ENCODE data around the gene MBTPS1.

Gene MBTPS1

DNA sequence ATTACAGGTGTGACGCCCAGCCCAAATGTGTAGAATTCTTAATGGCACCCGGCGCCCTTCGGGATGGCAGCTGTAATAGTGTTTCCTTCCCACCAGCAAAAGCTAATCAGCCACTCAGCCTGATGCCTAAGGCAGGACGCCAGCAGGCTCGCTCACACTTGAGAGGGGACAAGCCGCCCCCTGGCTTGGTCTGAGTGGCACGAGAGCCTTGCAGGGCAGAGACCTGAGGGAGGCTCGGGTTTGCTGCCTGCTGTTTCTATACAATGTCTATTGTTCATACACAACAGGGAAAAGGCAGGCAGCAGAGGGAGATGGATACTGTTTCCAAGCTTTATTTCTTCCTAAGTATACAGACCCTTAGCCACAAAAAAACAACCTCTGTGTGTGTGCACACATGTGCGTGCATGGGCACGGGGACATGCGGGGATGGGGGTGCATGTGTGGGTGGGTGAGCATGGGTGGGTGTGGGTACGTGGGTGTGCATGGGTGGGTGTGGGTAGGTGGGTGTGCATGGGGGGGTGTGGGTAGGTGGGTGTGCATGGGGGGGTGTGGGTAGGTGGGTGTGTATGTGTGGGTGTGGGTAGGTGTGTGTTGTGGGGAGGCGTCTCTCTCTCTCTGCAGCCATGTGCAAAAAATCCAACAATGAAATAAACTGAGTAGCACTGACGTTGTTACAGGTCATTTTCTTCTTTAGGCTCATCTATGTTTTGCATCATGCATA, 84.1 kb downstream of the MBTPS1 start:
- peak; percentile 7 for DNase-seq

DNA sequence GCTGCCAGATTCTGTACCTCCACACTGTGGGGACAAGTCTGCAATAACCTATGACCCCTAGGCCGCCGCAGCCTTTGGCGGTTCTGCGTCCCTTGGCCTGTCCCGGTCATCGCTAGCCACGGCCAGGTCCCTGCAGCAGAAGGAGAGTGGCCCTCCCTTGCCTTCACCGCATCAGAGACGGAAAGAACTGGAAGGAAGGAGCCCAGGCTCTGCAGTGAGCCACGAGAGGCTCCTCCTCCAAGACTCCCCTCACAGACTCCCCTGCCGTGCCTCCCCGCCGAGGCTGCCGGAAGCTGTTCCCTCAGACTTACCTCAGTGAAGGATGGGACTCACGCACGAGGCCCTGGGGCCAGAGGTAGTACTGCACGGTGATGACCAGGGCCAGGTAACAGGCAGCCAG, 85.2 kb downstream of the MBTPS1 start:
- DNase-seq = no peak

- no peak for DNase-seq
These were observed 87.3 kb downstream of the MBTPS1 start for GRCh38 chr16:84029297-84030047.

DNA sequence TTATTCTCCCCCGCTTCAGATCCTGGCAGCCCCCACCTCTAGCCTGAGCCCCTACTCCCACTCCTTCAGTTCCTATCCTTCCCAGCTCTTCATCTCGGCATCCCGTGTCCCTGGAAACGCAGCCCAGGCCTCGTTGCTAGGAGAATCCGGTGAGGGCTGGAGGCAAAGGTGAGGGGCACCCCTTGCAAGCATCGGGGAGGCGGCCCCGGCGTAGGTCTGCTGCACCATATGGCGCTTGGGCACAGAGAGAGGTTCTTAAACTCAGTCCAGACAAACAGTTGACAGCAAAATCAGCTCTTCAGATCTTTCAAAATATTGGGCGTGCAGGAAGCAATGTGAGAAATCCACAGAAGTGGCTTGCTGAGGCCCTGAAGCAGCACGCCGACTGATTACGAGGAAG, 89.1 kb downstream of the MBTPS1 start:
- DNase-seq = no peak

GRCh38 chr16:84026606-84027005, 90.1 kb downstream of the MBTPS1 start:
- DNase-seq = no peak

DNA sequence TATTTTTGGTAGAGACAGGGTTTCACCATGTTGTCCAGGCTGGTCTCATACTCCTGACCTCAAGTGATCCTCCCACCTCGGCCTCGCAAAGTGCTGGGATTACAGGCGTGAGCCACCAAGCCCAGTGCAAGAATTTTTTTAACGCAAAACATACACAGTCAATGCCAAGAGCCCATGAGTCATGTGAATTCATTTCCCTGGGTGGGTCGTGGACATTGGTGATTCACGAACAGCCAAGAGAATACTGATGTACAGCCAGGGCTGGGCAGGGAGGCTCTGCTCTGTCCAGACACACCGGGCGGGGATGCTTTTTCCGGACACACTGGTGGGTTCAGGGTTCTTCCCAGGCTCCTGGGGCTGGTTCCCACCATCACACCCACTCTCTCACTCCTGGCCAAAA, 91.9 kb downstream of the MBTPS1 start:
- no peak for DNase-seq

DNA sequence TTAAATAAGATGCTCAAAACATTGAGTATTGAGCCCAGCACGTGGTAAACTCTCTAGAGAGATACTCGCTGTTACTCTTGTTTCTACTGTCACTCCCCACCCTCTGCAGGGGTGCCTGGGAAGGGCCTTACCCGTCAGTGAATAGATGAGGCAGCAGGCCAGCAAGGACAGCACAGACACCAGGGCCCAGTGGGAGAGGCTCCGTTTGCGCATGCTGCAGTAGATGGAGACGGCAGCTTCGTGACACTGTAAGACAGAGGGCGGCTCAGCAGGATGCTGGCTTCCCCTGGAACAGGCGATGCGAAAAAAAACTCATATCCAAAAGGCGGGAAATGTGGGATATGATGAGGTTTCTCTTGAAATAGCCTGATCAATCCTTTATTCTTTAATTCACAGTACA, 94.1 kb downstream of the MBTPS1 start:
- DNase-seq = no peak

- DNase-seq = no peak
These were observed 95.3 kb downstream of the MBTPS1 start for GRCh38 chr16:84021488-84021887.

GRCh38 chr16:84020353-84020752, 96.4 kb downstream of the MBTPS1 start:
- DNase-seq = no peak

DNA sequence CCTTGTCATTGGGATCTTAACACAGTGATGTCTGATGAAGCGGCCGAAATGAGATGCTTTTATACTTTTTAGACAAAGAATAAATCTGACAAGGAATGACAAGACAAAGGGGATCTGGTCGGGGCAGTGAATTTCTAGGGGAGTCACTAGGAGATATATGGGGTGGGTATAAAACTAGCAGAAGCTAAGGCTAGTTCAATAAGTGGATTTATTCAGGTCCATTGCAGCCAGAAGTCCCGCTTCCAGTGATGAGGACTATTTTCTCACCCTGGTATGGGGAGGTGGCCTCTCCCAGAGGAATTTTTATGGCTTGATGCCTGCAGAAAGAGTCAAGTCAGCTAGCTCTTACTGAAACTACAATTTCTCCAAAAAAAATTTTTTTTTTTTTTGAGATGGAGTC, 98.0 kb downstream of the MBTPS1 start:
- no peak for DNase-seq

GRCh38 chr16:84016477-84016876, 100.3 kb downstream of the MBTPS1 start:
- DNase-seq = no peak

- no peak for DNase-seq
These were observed 101.3 kb downstream of the MBTPS1 start for GRCh38 chr16:84015399-84015798.

DNA sequence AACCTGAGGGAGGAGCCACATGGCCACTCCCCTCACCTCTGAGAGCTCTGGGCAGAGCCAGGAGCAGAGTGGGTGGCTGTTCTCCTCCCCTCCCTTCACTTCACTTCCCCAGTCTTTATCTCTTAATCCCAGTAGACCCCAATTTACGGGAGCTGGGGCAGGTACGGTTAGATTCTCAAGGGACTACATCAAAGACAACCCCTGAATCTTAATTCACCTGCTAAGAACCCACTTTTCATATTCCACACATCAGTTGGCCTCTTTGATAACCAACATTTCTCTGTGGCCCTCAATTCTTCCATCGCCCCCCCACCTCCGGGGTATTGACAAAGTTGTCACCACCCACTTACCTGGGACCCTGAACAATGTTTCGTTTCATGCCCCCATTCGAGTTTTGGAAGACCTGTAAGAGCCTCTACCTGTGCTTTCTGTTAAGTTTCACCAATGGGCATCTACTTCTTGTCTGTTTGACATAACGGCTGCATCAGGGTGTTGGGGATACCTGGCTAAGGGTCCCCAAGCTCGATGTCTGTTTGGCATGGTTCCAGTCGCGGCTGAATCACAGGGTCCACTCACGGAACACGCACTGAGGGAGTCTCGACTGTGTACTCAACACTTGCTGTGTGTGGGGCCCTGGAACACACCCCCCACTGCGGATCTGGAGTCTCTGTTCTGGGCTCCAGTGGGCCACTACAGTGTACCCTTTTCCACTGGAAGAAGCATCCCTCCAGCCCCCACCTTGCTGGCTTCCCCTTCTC, 102.0 kb downstream of the MBTPS1 start:
- no peak for DNase-seq

- no peak for DNase-seq
These were observed 102.8 kb downstream of the MBTPS1 start for GRCh38 chr16:84013787-84014569.

DNA sequence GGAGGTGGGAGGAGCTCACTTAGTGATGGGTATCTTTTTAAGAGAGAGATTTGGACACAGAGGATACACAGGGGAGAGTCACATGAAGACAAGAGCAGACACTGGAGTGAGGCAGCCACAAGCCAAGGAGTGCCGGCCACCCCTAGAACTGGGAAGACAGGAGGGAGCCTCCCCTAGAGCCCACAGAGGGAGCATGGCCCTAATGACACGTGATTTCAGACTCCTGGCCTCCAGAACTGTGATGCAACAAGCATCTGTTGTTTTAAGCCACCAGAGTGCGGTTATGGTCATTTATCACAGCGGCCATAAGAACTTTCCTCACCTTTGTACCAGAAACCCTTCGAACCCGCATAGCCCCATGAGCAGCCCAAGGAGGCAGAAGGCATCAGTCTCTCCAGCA, 107.5 kb downstream of the MBTPS1 start:
- DNase-seq = no peak

- DNase-seq = no peak
These were observed 108.8 kb downstream of the MBTPS1 start for GRCh38 chr16:84007965-84008364.

DNA sequence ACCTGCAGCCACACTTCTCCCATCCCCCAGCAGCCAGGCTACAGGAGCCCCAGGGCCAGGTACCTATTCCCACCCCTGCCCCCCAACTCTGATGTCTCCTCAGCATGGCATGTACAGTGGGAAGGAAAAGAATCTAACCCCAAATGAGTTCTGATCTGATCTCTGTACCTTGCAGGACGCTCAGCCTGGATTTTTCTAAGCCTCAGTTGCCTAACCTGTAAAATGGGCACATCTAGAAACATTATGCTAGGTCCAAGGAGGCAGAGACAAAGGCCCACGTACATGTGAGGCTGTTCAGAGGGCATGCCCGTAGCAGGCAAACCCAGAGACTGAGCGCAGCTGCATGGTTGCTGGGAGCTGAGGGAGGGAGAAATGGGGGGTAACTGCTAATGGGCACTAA, 109.2 kb downstream of the MBTPS1 start:
- no peak for DNase-seq

GRCh38 chr16:84005391-84005790, 111.4 kb downstream of the MBTPS1 start:
- no peak for DNase-seq

DNA sequence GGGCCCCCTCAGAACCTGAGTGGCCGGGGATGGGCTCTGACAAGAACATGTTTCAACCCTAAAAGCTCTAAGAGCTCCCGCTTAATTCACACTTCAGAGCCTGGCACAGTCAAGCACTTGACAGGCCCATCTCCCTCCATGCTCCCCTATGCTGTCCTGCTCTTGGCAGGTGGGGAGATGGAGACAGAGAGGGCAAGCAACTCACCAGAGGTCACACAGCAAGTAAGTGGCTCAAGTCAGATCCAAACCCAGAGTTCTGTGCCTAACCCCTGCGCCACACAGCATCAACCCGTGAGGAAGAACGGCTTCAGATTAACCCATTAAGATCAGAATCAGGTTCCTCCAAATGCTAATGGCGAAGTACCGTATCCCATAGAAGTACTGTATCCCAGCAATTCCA, 112.3 kb downstream of the MBTPS1 start:
- no peak for DNase-seq

Data from DMS79 treated with DMSO at 0.1 percent for 48 hours (cell line).